Right atrium auricular region (tissue), 2 donors: ENCODE measurements around the gene TACSTD2. TPM values are rescaled to one million over a fixed set of nuclear protein-coding genes. Genes with fewer than 3 reads are reported as not detected.

ENCODE experiments used
- DNase-seq: peaks from one replicate; pipeline ENCODE4 v3.0.0-alpha.2; 2019; ENCODE audit warnings: low spot score
- H3K27ac ChIP-seq, 2 donors: fragments of 200-600 bp; sonication (generic); 1 replicate in 1 of 2; 2 replicates in 1 of 2; pipeline ENCODE4 v1.5.1; 2016 to 2019
- H3K27me3 ChIP-seq, 2 donors: fragments of 200-600 bp; sonication (generic); one replicate each; pipeline versions ENCODE4 v1.5.1 to v1.6.0; 2017 to 2019
- H3K36me3 ChIP-seq: fragments of 200-600 bp; sonication (generic); one replicate; pipeline ENCODE4 v1.5.1; 2016
- H3K4me1 ChIP-seq, 2 donors: fragments of 200-600 bp; sonication (generic); one replicate each; pipeline versions ENCODE4 v1.5.1 to v1.6.0; 2017 to 2019
- H3K4me3 ChIP-seq, 2 donors: fragments of 200-600 bp; sonication (generic); 1 replicate in 1 of 2; 2 replicates in 1 of 2; pipeline ENCODE4 v1.5.1; 2017 to 2019; ENCODE audit warnings: mild to moderate bottlenecking in 1 of 2, moderate library complexity in 1 of 2
- H3K9me3 ChIP-seq, 2 donors: fragments of 200-600 bp; sonication (generic); one replicate each; pipeline ENCODE4 v1.5.1; 2019
- total RNA-seq, 2 donors: library from RNA; depleted of rRNA; stranded (reverse); fragments of >200 nt; gene quantifications; one replicate each; pipeline ENCODE4 v1.1.0, GENCODE V29; 2016
- TF ChIP-seq, protein P1 (sequence below), 2 donors: fragments of 200-600 bp; sonication (generic); IDR thresholded peaks; one replicate each; pipeline ENCODE4 v1.5.1; 2019; ENCODE audit warnings: antibody characterized with exemption in 2 of 2

Gene TACSTD2
- total RNA-seq, 2 donors from 2014 or later, result 0.71 TPM; not detected in 1

DNA sequence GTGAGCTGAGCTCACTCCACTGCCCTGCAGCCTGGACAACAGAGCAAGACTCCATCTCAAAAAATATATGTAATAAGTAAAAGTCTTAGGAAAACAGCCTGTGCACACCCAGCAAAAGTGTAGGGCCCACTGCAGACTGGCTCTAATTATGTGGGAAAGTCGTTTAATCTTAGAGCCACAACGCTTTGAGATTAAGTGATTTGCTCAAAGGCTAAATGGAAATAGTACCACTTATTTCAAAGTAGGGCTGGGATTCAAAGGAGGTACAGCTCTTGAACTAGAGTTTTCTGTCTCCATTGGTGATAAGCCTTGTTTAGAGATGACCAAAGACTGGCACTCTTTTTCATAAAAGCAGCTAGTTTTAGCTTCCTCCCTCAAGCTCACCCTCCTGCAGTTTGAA, 2.2 kb downstream of the TACSTD2 start:
- H3K36me3 ChIP-seq, result no peaks in the 10 kb centered on the region
- peaks cover 0 to 16% of the 10 kb centered on the region in 2 donors for H3K4me1 ChIP-seq
- H3K9me3 ChIP-seq, result no peaks in the 10 kb centered on the region
- DNase-seq, result no peak
- TF ChIP-seq, protein P1, sequence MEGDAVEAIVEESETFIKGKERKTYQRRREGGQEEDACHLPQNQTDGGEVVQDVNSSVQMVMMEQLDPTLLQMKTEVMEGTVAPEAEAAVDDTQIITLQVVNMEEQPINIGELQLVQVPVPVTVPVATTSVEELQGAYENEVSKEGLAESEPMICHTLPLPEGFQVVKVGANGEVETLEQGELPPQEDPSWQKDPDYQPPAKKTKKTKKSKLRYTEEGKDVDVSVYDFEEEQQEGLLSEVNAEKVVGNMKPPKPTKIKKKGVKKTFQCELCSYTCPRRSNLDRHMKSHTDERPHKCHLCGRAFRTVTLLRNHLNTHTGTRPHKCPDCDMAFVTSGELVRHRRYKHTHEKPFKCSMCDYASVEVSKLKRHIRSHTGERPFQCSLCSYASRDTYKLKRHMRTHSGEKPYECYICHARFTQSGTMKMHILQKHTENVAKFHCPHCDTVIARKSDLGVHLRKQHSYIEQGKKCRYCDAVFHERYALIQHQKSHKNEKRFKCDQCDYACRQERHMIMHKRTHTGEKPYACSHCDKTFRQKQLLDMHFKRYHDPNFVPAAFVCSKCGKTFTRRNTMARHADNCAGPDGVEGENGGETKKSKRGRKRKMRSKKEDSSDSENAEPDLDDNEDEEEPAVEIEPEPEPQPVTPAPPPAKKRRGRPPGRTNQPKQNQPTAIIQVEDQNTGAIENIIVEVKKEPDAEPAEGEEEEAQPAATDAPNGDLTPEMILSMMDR (IDR thresholded peaks at IDR 0.05), result no peak
- H3K4me3 ChIP-seq, result no peak overlapping the region
- H3K27ac ChIP-seq, result no peak overlapping the region
- H3K27me3 ChIP-seq, result peaks cover 7 to 23% of the 10 kb centered on the region in 2 donors

DNA sequence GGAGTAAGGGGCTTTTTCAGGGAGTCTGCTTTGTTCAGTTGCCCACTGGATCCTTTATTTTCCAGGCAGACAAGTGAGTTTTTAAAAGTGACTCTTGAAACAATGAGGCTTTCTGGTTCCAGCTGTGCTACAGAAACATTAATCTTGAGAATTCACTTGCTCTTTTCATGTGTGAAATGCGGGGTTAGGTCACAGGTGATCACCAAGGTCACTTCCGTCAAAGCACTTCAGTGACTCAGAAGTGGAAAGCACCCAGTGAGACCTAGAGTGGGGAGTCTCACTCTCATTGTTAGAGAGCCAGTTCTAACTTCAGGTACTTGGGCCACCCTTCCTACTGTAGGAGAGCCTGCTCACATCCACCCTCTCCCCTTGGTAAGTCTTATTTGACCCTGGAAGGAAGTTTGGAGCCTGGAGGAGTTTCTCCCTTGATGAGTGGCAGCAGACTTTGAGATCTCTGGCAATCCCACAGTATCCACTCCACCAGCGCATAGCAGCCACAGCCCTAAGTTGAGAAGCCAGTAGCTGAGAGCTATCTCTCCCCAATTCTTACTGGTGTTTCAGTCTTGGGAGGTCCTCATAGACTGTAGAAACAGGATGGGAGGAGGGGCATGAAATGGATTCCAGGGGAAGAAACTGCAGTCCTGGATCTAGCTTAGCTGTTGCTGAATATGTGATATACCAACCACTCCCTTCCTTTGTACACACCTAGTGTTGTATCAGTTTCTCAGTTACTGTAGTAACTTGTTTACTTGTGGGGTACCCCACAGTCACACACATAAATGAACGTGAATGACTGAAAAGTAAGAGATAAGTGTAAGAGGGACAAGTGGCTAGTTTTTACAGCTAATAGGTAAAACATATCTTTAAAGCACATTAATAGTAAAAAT, 3.1 kb downstream of the TACSTD2 start:
- DNase-seq, result no peak
- Histone ChIP-seq H3K4me1 (peaks cover 0 to 16% of the 10 kb centered on the region in 2 donors), H3K27ac (no peak overlapping the region), H3K27me3 (peaks cover 7 to 23% of the 10 kb centered on the region in 2 donors), H3K36me3 (no peaks in the 10 kb centered on the region), H3K4me3 (no peak overlapping the region), H3K9me3 (no peaks in the 10 kb centered on the region)
- TF ChIP-seq, protein P1 (IDR thresholded peaks at IDR 0.05), result no peak

DNA sequence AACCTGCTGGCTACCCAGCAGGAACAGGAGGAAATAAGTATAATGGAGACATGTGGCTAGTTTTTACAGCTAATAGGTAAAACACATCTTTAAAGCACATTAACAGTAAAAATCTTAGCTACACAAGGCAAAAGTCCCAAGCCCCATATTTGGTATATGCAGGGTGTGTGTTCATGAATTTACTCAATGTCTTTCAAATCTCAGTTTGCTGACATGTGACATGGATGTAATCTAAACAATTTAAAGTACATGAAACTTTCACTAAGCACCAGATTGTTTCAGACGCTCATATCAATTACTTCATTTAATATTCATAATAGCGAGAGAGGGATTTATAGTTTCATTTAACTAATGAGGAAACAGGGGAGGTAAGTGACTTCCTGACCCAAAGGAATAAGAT, 3.9 kb downstream of the TACSTD2 start:
- H3K4me1 ChIP-seq, result peaks cover 0 to 16% of the 10 kb centered on the region in 2 donors
- H3K36me3 ChIP-seq, result no peaks in the 10 kb centered on the region
- peaks cover 7 to 23% of the 10 kb centered on the region in 2 donors for H3K27me3 ChIP-seq
- no peaks in the 10 kb centered on the region for H3K9me3 ChIP-seq
- no peak for DNase-seq
- TF ChIP-seq, protein P1 (IDR thresholded peaks at IDR 0.05), result no peak
- no peak overlapping the region for H3K4me3 ChIP-seq
- no peak overlapping the region for H3K27ac ChIP-seq

DNA sequence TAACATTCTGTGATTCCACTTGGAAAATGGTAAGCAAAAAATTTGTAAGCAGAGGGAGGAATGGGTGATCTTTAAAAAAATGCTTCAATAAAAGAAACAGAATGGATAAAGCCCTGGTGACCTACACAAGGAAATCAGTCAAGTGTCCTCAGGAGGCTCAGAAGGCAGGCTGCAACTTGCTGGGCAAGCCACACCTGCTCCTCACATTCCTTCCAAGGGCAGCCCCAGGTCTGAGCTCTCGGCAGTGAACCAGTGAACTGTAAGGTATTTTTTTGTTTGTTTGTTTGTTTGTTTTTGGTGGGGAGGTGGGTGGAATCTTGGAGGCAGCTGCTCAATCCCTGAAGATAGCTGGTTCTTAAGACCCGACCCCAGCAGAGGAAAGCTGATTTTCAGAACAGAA, 4.4 kb downstream of the TACSTD2 start:
- Histone ChIP-seq H3K27me3 (peaks cover 7 to 22% of the 10 kb centered on the region in 2 donors), H3K36me3 (no peaks in the 10 kb centered on the region)
- TF ChIP-seq, protein P1 (IDR thresholded peaks at IDR 0.05), result no peak

DNA sequence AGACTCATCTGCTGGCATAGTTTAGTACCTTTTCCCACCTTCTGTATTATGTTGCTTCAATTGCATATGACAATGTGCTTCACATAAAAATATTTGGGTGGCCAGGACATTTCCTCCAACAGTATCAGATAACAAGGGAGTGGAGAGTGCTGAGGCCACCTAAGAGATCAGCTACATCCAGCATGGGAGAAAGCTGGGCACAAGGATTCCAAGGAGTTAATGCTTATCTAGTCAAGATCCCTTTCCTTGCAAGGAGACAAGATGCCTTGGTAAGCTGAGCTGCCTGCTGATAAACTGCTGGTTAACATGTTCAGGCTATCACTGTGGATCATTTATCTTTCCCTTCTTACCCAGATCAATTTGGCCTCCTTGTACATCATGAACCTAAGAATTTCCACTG, 5.4 kb downstream of the TACSTD2 start:
- Histone ChIP-seq H3K36me3 (no peaks in the 10 kb centered on the region), H3K27ac (no peak overlapping the region), H3K27me3 (peaks cover 7 to 11% of the 10 kb centered on the region in 2 donors), H3K4me3 (no peak overlapping the region), H3K9me3 (no peaks in the 10 kb centered on the region), H3K4me1 (peaks cover 0 to 9% of the 10 kb centered on the region in 2 donors)
- peak; percentile 21 for DNase-seq
- TF ChIP-seq, protein P1 (IDR thresholded peaks at IDR 0.05), result no peak

More for the DNA sequence above, 4.4 kb downstream of the TACSTD2 start:
- H3K4me3 ChIP-seq, result no peak overlapping the region
- no peak overlapping the region for H3K27ac ChIP-seq
- H3K9me3 ChIP-seq, result no peaks in the 10 kb centered on the region
- peak; percentile 9 for DNase-seq
- peaks cover 0 to 16% of the 10 kb centered on the region in 2 donors for H3K4me1 ChIP-seq
